ENCODE results near the gene NUDT12. TPM values are rescaled to one million over a fixed set of nuclear protein-coding genes. Genes with fewer than 3 reads are reported as not detected.

NUDT12 gene
- total RNA-seq, 1 donor from 2014 or later = 10.9 TPM

- H3K27me3 Mint-ChIP-seq (ENCODE audit: unreplicated experiment) = no peaks in the 10 kb centered on the region
- H3K4me3 Mint-ChIP-seq (ENCODE audit: unreplicated experiment) = no peak overlapping the region
- H3K9me3 Mint-ChIP-seq (ENCODE audit: unreplicated experiment) = no peaks in the 10 kb centered on the region
- H3K36me3 Mint-ChIP-seq (ENCODE audit: unreplicated experiment) = no peaks in the 10 kb centered on the region
- no peaks in the 10 kb centered on the region for H3K4me1 Mint-ChIP-seq (ENCODE audit: low read depth, unreplicated experiment)
- DNase-seq = no peak
- H3K27ac Mint-ChIP-seq (ENCODE audit: unreplicated experiment) = no peak overlapping the region
- no peak for TF ChIP-seq CTCF (IDR thresholded peaks at IDR 0.05; ENCODE audit: partially characterized antibody, unreplicated experiment)
Observed at GRCh38 chr5:103526164-103526915, 36.2 kb downstream of the NUDT12 start.

GRCh38 chr5:103525361-103525760, 37.2 kb downstream of the NUDT12 start:
- Mint-ChIP-seq H3K27ac (ENCODE audit: unreplicated experiment) (no peak overlapping the region), H3K4me1 (ENCODE audit: low read depth, unreplicated experiment) (no peaks in the 10 kb centered on the region), H3K9me3 (ENCODE audit: unreplicated experiment) (no peaks in the 10 kb centered on the region), H3K27me3 (ENCODE audit: unreplicated experiment) (no peaks in the 10 kb centered on the region), H3K36me3 (ENCODE audit: unreplicated experiment) (no peaks in the 10 kb centered on the region), H3K4me3 (ENCODE audit: unreplicated experiment) (no peak overlapping the region)
- no peak for DNase-seq
- no peak for TF ChIP-seq CTCF (IDR thresholded peaks at IDR 0.05; ENCODE audit: partially characterized antibody, unreplicated experiment)

- Mint-ChIP-seq H3K4me1 (ENCODE audit: low read depth, unreplicated experiment) (no peaks in the 10 kb centered on the region), H3K27ac (ENCODE audit: unreplicated experiment) (no peak overlapping the region), H3K4me3 (ENCODE audit: unreplicated experiment) (no peak overlapping the region), H3K27me3 (ENCODE audit: unreplicated experiment) (no peaks in the 10 kb centered on the region), H3K9me3 (ENCODE audit: unreplicated experiment) (no peaks in the 10 kb centered on the region), H3K36me3 (ENCODE audit: unreplicated experiment) (no peaks in the 10 kb centered on the region)
- no peak for TF ChIP-seq CTCF (IDR thresholded peaks at IDR 0.05; ENCODE audit: partially characterized antibody, unreplicated experiment)
- DNase-seq = no peak
Observed at GRCh38 chr5:103523319-103523718, 39.3 kb downstream of the NUDT12 start.

GRCh38 chr5:103522586-103522985, 40.0 kb downstream of the NUDT12 start:
- Mint-ChIP-seq H3K27me3 (ENCODE audit: unreplicated experiment) (no peaks in the 10 kb centered on the region), H3K4me3 (ENCODE audit: unreplicated experiment) (no peak overlapping the region), H3K9me3 (ENCODE audit: unreplicated experiment) (no peaks in the 10 kb centered on the region), H3K36me3 (ENCODE audit: unreplicated experiment) (no peaks in the 10 kb centered on the region), H3K4me1 (ENCODE audit: low read depth, unreplicated experiment) (no peaks in the 10 kb centered on the region), H3K27ac (ENCODE audit: unreplicated experiment) (no peak overlapping the region)
- TF ChIP-seq CTCF (IDR thresholded peaks at IDR 0.05; ENCODE audit: partially characterized antibody, unreplicated experiment) = no peak
- DNase-seq = no peak

GRCh38 chr5:103519550-103519949, 43.0 kb downstream of the NUDT12 start:
- H3K27me3 Mint-ChIP-seq (ENCODE audit: unreplicated experiment) = no peaks in the 10 kb centered on the region
- peak; percentile 17 for DNase-seq
- H3K9me3 Mint-ChIP-seq (ENCODE audit: unreplicated experiment) = no peaks in the 10 kb centered on the region
- H3K27ac Mint-ChIP-seq (ENCODE audit: unreplicated experiment) = no peak overlapping the region
- peak; percentile 19 for TF ChIP-seq CTCF (IDR thresholded peaks at IDR 0.05; ENCODE audit: partially characterized antibody, unreplicated experiment)
- no peak overlapping the region for H3K4me3 Mint-ChIP-seq (ENCODE audit: unreplicated experiment)
- H3K4me1 Mint-ChIP-seq (ENCODE audit: low read depth, unreplicated experiment) = no peaks in the 10 kb centered on the region
- no peaks in the 10 kb centered on the region for H3K36me3 Mint-ChIP-seq (ENCODE audit: unreplicated experiment)

All from glutamatergic neuron (in vitro differentiated cells).